GM18519 (cell line): Measurements from ENCODE around the gene NIPBL.
"Not testable (repeated sequence)": the region's sequence is repeated elsewhere in the genome, so short reads cannot be mapped to it uniquely, and the experiment has no call there.

Source experiments
- ATAC-seq: cut with Tn5 transposase; IDR thresholded peaks from one replicate; pipeline ENCODE4 v1.9.1; 2021; ENCODE audit warnings: mild to moderate bottlenecking, moderate library complexity; ENCODE audit not compliant: unreplicated experiment, low FRiP score

Gene NIPBL

GRCh38 chr5:36876299-36876964 is at the start of gene NIPBL:
NIPBL (plus strand) TSS chr5:36876769; CDS start chr5:36953697, 76,928 bp downstream.
- peak; percentile 36 for ATAC-seq

GRCh38 chr5:36832274-36832673 is 44.3 kb upstream of the NIPBL start:
- no peak for ATAC-seq

GRCh38 chr5:36836831-36837230 is 39.7 kb upstream of the NIPBL start:
- no peak for ATAC-seq

GRCh38 chr5:36839489-36840476 is 36.8 kb upstream of the NIPBL start:
- no peak for ATAC-seq

GRCh38 chr5:36841677-36842076 is 34.9 kb upstream of the NIPBL start:
- no peak for ATAC-seq

- ATAC-seq, result no peak
Observed at GRCh38 chr5:36842087-36842486, 34.5 kb upstream of the NIPBL start.

GRCh38 chr5:36844305-36844704 is 32.3 kb upstream of the NIPBL start:
- ATAC-seq, result no peak

- not testable (repeated sequence) for ATAC-seq
Observed at GRCh38 chr5:36848545-36848944, 28.0 kb upstream of the NIPBL start.

GRCh38 chr5:36852903-36853302 is 23.7 kb upstream of the NIPBL start:
- not testable (repeated sequence) for ATAC-seq

GRCh38 chr5:36854402-36855140 is 22.0 kb upstream of the NIPBL start:
- no peak for ATAC-seq

- no peak for ATAC-seq
Observed at GRCh38 chr5:36855141-36855495, 21.5 kb upstream of the NIPBL start.

GRCh38 chr5:36861871-36862270 is 14.7 kb upstream of the NIPBL start:
- ATAC-seq, result no peak

GRCh38 chr5:36870399-36871040 is 6.0 kb upstream of the NIPBL start:
- peak; percentile 82 for ATAC-seq

- ATAC-seq, result no peak
Observed at GRCh38 chr5:36874465-36874864, 2.1 kb upstream of the NIPBL start.

- ATAC-seq, result no peak
Observed at GRCh38 chr5:36875051-36875789, 1.3 kb upstream of the NIPBL start.

GRCh38 chr5:36875790-36876298 is 725 bp upstream of the NIPBL start:
- peak; percentile 44 for ATAC-seq

GRCh38 chr5:36876965-36877666 is 547 bp downstream of the NIPBL start:
- no peak for ATAC-seq

GRCh38 chr5:36877667-36878391 is 1.3 kb downstream of the NIPBL start:
- no peak for ATAC-seq
